ENCODE data around the gene KIAA1328. TPM values are rescaled to one million over a fixed set of nuclear protein-coding genes. Genes with fewer than 3 reads are reported as not detected.

Gene KIAA1328
- total RNA-seq, 1 donor from 2014 or later: 11.5 TPM

DNA sequence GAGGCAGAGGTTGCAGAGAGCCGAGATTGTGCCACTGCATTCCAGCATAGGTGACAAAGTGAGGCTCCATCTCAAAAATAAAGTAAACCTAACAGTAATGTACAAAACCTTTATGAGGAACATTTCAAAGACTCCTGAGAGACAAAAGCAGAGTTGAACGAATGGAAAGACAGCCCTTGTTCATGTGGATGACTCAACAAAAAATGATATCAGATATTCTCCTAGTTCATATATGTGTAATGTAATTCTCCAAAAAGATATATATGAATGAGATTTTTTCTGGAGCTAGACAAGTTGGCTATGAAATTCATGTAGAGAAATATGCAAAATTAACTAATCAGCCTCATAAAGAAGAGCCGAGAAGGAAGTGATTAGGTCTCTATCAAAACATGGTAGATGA lies 61.7 kb downstream of the KIAA1328 start:
- no peaks in the 10 kb centered on the region for H3K27me3 Mint-ChIP-seq (ENCODE audit: insufficient read depth, low read depth)
- Histone ChIP-seq H3K36me3 (no peaks in the 10 kb centered on the region), H3K27me3 (no peaks in the 10 kb centered on the region), H3K9me3 (ENCODE audit: low read depth) (no peaks in the 10 kb centered on the region), H3K4me3 (no peak overlapping the region), H3K4me1 (peaks cover 2% of the 10 kb centered on the region), H2AFZ (replicated peaks) (no peak overlapping the region), H3K9ac (no peak overlapping the region), H3K79me2 (ENCODE audit: low read depth) (no peaks in the 10 kb centered on the region), H3K27ac (no peak overlapping the region), H3K4me2 (no peak overlapping the region), H4K20me1 (ENCODE audit: low read depth) (no peaks in the 10 kb centered on the region), H3F3A (ENCODE audit: low read depth) (no peaks in the 10 kb centered on the region)
- no peaks in the 10 kb centered on the region for H3K4me1 Mint-ChIP-seq
- H3K9me3 Mint-ChIP-seq: no peaks in the 10 kb centered on the region
- H3K36me3 Mint-ChIP-seq: no peaks in the 10 kb centered on the region
- H3K27ac Mint-ChIP-seq: no peak overlapping the region
- no peak for DNase-seq (ENCODE audit: low spot score)
- H3K4me3 Mint-ChIP-seq: no peak overlapping the region
- TF ChIP-seq EZH2 (IDR thresholded peaks at IDR 0.05) (no peak), EZH2phosphoT487 (IDR thresholded peaks at IDR 0.05) (no peak)
- TF ChIP-seq, protein P1, sequence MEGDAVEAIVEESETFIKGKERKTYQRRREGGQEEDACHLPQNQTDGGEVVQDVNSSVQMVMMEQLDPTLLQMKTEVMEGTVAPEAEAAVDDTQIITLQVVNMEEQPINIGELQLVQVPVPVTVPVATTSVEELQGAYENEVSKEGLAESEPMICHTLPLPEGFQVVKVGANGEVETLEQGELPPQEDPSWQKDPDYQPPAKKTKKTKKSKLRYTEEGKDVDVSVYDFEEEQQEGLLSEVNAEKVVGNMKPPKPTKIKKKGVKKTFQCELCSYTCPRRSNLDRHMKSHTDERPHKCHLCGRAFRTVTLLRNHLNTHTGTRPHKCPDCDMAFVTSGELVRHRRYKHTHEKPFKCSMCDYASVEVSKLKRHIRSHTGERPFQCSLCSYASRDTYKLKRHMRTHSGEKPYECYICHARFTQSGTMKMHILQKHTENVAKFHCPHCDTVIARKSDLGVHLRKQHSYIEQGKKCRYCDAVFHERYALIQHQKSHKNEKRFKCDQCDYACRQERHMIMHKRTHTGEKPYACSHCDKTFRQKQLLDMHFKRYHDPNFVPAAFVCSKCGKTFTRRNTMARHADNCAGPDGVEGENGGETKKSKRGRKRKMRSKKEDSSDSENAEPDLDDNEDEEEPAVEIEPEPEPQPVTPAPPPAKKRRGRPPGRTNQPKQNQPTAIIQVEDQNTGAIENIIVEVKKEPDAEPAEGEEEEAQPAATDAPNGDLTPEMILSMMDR (IDR thresholded peaks at IDR 0.05): no peak

DNA sequence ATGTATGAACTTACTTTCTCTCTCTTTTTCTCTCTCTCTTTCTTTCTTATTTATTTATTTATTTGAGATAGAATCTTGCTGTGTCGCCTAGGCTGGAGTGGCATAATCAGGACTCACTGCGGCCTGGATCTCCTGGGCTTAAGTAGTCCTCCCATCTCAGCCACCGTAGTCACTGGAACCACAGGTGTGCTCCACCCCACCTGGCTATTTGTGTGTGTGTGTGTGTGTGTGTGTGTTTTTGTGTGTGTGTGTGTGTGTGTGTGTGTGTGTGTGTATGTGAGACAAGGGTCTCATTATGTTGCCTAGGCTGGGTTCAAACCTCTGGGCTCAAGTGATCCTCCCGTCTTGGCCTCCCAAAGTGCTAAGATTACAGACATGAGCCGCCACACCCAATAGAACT lies 64.3 kb downstream of the KIAA1328 start:
- Mint-ChIP-seq H3K36me3 (no peaks in the 10 kb centered on the region), H3K27me3 (ENCODE audit: insufficient read depth, low read depth) (no peaks in the 10 kb centered on the region), H3K4me3 (no peak overlapping the region), H3K9me3 (no peaks in the 10 kb centered on the region), H3K4me1 (no peaks in the 10 kb centered on the region), H3K27ac (no peak overlapping the region)
- TF ChIP-seq, protein P1 (IDR thresholded peaks at IDR 0.05): no peak
- TF ChIP-seq EZH2 (IDR thresholded peaks at IDR 0.05) (no peak), EZH2phosphoT487 (IDR thresholded peaks at IDR 0.05) (no peak)
- H3K9ac ChIP-seq: no peak overlapping the region
- no peak overlapping the region for H3K4me2 ChIP-seq
- H3K27me3 ChIP-seq: no peaks in the 10 kb centered on the region
- no peak overlapping the region for H3K4me3 ChIP-seq
- H3K36me3 ChIP-seq: no peaks in the 10 kb centered on the region
- no peaks in the 10 kb centered on the region for H3K9me3 ChIP-seq (ENCODE audit: low read depth)
- DNase-seq (ENCODE audit: low spot score): no peak
- H3K4me1 ChIP-seq: peaks cover 6% of the 10 kb centered on the region
- no peaks in the 10 kb centered on the region for H3K79me2 ChIP-seq (ENCODE audit: low read depth)
- H4K20me1 ChIP-seq (ENCODE audit: low read depth): no peaks in the 10 kb centered on the region
- no peak overlapping the region for H2AFZ ChIP-seq (replicated peaks)
- H3F3A ChIP-seq (ENCODE audit: low read depth): no peaks in the 10 kb centered on the region
- no peak overlapping the region for H3K27ac ChIP-seq

DNA sequence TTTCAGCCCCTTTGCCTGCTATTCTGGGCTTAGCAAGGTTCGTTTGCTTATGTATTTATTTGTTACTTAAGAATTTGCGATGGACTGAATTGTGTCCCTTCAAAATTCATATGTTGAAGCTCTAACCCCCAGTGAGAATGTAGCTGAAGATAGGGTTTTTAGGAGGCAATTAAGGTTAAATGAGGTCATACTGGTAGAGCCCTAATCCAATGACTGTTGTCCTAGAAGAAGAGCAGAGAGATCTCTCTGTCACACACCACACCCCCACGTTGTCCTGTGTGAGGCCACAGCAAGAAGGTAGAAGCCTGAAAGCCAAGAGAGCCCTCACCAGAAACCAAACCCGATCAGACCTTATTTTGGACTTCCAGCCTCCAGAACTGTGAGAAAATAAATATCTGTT lies 66.7 kb downstream of the KIAA1328 start:
- Histone ChIP-seq H3K4me3 (no peak overlapping the region), H3K4me2 (no peak overlapping the region), H3F3A (ENCODE audit: low read depth) (no peaks in the 10 kb centered on the region), H3K4me1 (peaks cover 6% of the 10 kb centered on the region), H3K9ac (no peak overlapping the region), H3K9me3 (ENCODE audit: low read depth) (no peaks in the 10 kb centered on the region), H3K27ac (no peak overlapping the region), H3K27me3 (no peaks in the 10 kb centered on the region), H4K20me1 (ENCODE audit: low read depth) (no peaks in the 10 kb centered on the region), H3K36me3 (no peaks in the 10 kb centered on the region), H3K79me2 (ENCODE audit: low read depth) (no peaks in the 10 kb centered on the region), H2AFZ (replicated peaks) (no peak overlapping the region)
- Mint-ChIP-seq H3K27ac (no peak overlapping the region), H3K4me1 (no peaks in the 10 kb centered on the region), H3K4me3 (no peak overlapping the region), H3K27me3 (ENCODE audit: insufficient read depth, low read depth) (no peaks in the 10 kb centered on the region), H3K36me3 (no peaks in the 10 kb centered on the region), H3K9me3 (no peaks in the 10 kb centered on the region)
- no peak for DNase-seq (ENCODE audit: low spot score)
- TF ChIP-seq EZH2phosphoT487 (IDR thresholded peaks at IDR 0.05) (no peak), EZH2 (IDR thresholded peaks at IDR 0.05) (no peak)
- TF ChIP-seq, protein P1 (IDR thresholded peaks at IDR 0.05): no peak

Data from neural progenitor cell (in vitro differentiated cells).